GM18873 (cell line): Measurements from ENCODE around the gene IL7R.
"Not testable (repeated sequence)": the region's sequence is repeated elsewhere in the genome, so short reads cannot be mapped to it uniquely, and the experiment has no call there.

Source experiments
- ATAC-seq: cut with Tn5 transposase; IDR thresholded peaks from one replicate; pipeline ENCODE4 v1.9.1; 2021; ENCODE audit warnings: mild to moderate bottlenecking, moderate library complexity, moderate number of reproducible peaks; ENCODE audit not compliant: unreplicated experiment, low FRiP score

IL7R gene

GRCh38 chr5:35838370-35839042 lies 18.2 kb upstream of the IL7R start:
- no peak for ATAC-seq

DNA sequence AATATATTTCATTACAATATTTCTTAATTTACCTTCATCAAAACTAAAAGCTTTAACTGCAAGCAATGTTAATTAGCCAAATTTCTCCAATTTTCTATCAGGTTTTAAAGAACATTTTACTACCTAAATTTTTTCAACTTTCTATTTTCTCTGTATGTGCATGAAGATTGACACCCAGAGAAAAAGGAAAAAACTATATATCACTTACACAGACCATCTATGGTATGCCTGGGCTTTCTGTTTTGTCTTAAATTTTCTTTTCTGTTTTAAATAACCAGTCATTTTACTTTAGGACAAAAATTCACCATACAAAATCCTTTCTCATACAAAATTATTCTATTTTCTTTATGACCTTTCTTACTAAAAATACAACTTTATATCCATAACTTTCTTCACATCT lies 13.8 kb upstream of the IL7R start:
- ATAC-seq, result no peak

- not testable (repeated sequence) for ATAC-seq
Observed at GRCh38 chr5:35845508-35845907, 11.2 kb upstream of the IL7R start.

- ATAC-seq, result no peak
Observed at GRCh38 chr5:35847491-35847890, 9.2 kb upstream of the IL7R start.

DNA sequence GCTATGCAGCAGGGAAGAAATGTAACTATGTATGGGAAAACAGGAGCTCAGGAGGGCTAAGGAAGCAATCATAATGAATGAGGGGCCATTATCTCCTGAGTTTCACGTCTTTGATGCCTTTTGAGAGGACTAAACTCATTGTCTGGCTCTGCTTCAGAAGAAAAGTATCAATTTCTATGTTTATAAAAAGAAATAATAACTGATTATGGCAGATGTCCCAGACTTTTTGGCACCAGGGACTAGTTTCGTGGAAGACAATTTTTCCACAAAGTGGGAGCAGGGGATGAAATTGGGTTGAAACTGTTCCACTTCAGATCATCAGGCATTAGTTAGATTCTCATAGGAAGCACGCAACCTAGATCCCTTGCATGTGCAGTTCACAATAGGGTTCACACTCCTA lies 8.7 kb upstream of the IL7R start:
- no peak for ATAC-seq

DNA sequence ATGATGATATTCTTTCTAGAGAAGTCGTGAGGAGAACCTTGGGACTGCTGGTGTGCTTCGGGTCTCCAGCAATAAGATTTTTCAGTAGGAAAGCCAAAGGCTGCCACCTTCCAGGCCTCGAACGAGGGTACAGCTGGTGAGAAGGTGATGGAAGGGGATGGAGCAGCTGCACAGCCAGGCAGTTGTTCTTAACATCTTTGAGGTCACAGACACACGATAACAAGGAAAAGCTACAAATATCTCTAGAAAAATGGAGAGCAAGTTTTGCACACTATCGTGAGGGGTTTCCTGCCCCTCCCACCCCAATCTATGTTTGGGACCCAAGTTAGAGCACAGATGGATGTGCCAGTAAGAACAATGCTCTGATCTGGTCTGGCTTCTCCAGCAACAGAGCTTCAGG lies 6.8 kb upstream of the IL7R start:
- no peak for ATAC-seq

- no peak for ATAC-seq
Observed at GRCh38 chr5:35850967-35851680, 5.6 kb upstream of the IL7R start.

DNA sequence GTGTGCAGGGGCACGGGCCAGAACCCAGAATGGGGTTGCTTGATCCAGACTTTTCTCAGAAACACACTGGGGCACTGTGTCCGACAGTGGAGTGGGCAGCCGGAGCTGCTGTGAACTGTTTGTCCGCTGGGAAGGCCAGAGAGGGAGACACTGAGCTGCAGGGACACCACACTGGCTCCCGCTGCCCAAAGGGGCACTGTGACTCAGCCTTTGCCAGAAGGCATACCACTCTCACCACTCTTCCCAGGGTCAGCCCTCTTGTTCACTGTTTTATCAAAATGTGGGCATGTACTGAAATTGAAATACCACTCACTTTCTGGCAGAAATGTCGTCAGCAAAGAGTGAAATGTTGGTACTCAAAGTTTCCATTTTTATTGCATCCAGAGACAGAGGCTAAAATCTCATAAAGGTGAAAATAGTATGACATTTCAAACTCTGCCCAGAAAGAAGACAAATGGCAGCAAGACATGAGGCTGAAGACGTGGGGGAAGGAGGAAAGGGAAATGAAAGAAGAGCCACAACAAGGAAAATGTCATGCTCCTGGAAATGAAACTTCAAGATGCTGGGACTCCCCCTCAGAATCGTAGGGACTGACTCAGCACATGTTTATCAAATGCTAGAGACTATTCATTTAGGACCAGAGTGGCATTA lies 4.5 kb upstream of the IL7R start:
- no peak for ATAC-seq

GRCh38 chr5:35852773-35853172 lies 3.9 kb upstream of the IL7R start:
- no peak for ATAC-seq

GRCh38 chr5:35853631-35854030 lies 3.1 kb upstream of the IL7R start:
- no peak for ATAC-seq

- ATAC-seq, result no peak
Observed at GRCh38 chr5:35854248-35854647, 2.4 kb upstream of the IL7R start.

DNA sequence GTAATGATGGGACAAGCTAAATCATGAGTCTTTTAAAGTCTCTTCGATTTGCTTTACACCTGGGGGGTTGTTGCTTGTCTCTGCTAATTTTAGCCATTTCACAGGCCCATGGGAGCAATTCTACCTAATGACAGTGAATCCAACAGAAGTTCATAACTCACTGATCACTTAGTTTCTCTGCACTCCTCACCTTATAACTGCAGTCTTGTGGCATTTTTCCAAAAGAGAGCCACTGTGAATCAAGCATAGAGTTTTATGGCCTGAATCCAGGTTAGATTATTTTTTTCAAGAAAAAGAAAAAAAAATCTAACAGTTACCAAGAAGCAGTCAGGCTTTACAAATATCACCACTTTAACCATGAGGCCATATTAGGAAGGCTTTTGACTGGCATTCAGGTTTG lies 1.5 kb upstream of the IL7R start:
- ATAC-seq, result no peak

GRCh38 chr5:35856186-35856764 lies 416 bp upstream of the IL7R start:
- ATAC-seq, result not testable (repeated sequence)

DNA sequence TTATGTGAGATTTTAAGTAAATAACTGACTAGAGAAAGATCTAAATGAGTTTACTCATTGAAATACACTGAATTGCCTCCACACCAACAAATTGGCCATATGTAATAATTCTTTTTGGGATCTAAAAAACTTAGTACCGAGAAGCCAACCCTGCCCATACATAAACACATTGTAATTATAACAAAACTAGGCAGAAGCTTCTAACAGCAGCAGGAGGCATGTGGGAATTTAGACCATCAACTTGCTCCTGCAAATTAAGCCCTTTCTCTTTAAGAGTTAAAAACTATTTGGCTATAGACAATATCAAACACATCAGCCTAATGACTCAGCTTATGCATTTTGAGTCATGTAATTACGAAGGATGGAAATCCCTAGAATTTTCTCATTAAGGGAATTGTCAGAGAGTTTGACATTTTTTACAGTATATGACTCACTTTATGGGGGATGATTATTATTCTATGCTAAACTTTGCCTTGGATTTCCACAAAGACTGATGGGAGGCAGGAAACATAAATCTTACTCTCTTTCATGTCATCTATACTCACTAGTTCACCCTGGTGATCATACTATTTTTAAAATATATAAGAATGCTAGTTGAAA lies 1.0 kb downstream of the IL7R start:
- ATAC-seq, result no peak

GRCh38 chr5:35859101-35859661 lies 2.5 kb downstream of the IL7R start:
- ATAC-seq, result no peak

- ATAC-seq, result no peak
Observed at GRCh38 chr5:35860686-35861085, 4.0 kb downstream of the IL7R start.

DNA sequence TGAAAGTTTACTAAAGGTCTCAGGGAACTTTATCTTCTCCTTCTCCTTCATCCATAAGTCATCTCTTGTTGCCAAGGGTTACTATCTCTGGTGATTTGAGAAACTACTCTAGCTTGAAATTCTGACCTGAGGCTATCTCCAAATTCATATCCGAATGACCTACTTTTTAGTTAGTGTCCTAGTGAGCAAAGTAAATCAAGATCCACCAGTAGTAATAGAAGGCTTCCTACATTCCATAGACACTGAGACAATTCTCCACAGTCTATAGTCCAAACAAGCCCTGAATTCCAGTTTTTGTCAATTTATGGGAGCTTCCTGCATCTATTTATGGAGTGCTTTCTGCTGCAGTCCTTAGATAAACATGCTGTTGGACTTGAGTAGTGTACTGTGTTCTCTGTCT lies 5.0 kb downstream of the IL7R start:
- no peak for ATAC-seq

DNA sequence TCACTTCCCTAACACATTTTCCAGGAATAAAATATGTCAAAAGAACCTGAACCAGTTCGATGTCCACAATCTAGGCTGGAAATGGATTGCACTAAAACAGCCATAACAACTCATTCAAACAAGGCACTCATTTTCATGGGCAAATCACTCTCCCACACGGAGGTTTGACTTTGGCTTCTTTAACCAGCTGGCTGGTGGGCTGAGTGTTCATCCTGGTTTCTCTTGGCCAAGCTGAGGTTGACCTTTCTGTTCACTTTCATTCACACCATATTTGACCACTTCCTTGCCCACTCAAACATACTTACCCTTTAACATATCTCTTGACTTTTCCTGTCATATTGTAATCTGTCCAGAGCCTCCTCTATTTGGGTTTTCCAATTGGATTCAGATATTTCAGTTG lies 5.4 kb downstream of the IL7R start:
- no peak for ATAC-seq

GRCh38 chr5:35863159-35863558 lies 6.5 kb downstream of the IL7R start:
- ATAC-seq, result no peak

DNA sequence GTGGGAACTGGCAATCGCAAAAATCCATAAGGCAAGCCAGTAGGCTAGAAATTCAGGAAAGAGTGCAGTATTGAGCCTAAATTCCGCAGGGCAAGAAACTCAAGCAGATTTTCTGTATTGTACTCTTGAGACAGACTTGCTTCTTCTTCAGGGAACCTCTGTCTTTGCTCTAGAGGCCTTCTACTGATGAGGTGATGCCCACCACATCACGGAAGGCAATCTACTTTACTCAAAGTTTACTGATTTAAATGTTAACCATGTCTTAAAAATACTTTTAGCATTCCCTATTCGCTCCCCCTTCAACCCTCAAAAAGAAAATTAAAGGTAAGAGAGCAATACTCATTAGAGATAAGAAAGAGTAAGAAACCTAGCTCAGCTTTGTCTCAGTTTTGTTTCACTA lies 11.3 kb downstream of the IL7R start:
- ATAC-seq, result no peak
